Esophagus squamous epithelium (tissue), 5 donors: ENCODE measurements around the gene TMEM214. TPM values are rescaled to one million over a fixed set of nuclear protein-coding genes. Genes with fewer than 3 reads are reported as not detected.

ENCODE experiments used
- DNase-seq: peaks from one replicate; lab custom pipeline; 2025; lab: John Stamatoyannopoulos, UW
- H3K27ac ChIP-seq, 4 donors: fragments of 200-600 bp; sonication (generic); one replicate each; pipeline ENCODE4 v1.5.1; 2016 to 2019; ENCODE audit warnings: mild to moderate bottlenecking in 1 of 4
- H3K27me3 ChIP-seq, 4 donors: fragments of 200-600 bp; sonication (generic); 1 replicate in 3 of 4; 2 replicates in 1 of 4; pipeline versions ENCODE4 v1.5.1 to v1.6.0; 2017 to 2021; ENCODE audit warnings: antibody characterized with exemption in 1 of 4
- H3K36me3 ChIP-seq, 3 donors: fragments of 200-600 bp; sonication (generic); one replicate each; pipeline ENCODE4 v1.5.1; 2016 to 2019
- H3K4me1 ChIP-seq, 3 donors: fragments of 200-600 bp; sonication (generic); one replicate each; pipeline ENCODE4 v1.5.1; 2017 to 2019
- H3K4me3 ChIP-seq, 4 donors: fragments of 200-600 bp; sonication (generic); 1 replicate in 3 of 4; 2 replicates in 1 of 4; pipeline ENCODE4 v1.5.1; 2016 to 2019; ENCODE audit warnings: mild to moderate bottlenecking in 2 of 4, moderate library complexity in 1 of 4
- H3K9me3 ChIP-seq, 3 donors: fragments of 200-600 bp; sonication (generic); one replicate each; pipeline ENCODE4 v1.5.1; 2016 to 2019
- POLR2A ChIP-seq, 4 donors: fragments of 450-650 bp; IDR thresholded peaks; one replicate each; pipeline ENCODE4 v1.6.1; 2017; ENCODE audit warnings: antibody characterized with exemption in 4 of 4, mild to moderate bottlenecking in 4 of 4, moderate library complexity in 3 of 4
- WGBS, 2 donors: methylation state at CpG; one replicate each; pipeline ENCODE4 v1.1.5; 2018; 5-methylcytosine and 5-hydroxymethylcytosine counted together
- intact Hi-C: fragments of 100-400 bp; cut with DNase I; formaldehyde crosslinking; loops from one replicate; pipeline ENCODE4 v1.15.0; 2022
- total RNA-seq, 4 donors: library from RNA; depleted of rRNA; stranded (reverse); fragments of >200 nt; gene quantifications; one replicate each; pipeline ENCODE4 v1.1.0, GENCODE V29; 2016
- TF ChIP-seq, protein P1 (sequence below), 6 experiments: fragments of 450-650 bp in 4 of 6; fragments of 200-600 bp in 2 of 6; sonication (generic) in 2 of 6; IDR thresholded peaks; one replicate each; pipeline ENCODE4 v1.5.1; 2016 to 2019; ENCODE audit warnings: antibody characterized with exemption in 6 of 6, mild to moderate bottlenecking in 4 of 6, moderate library complexity in 4 of 6
- donor health status: DM: yes; HTN: yes; CAD: no.

Gene TMEM214
- total RNA-seq, 4 donors from 2014 or later = 15.7 to 34.5 (median 32.1) TPM

DNA sequence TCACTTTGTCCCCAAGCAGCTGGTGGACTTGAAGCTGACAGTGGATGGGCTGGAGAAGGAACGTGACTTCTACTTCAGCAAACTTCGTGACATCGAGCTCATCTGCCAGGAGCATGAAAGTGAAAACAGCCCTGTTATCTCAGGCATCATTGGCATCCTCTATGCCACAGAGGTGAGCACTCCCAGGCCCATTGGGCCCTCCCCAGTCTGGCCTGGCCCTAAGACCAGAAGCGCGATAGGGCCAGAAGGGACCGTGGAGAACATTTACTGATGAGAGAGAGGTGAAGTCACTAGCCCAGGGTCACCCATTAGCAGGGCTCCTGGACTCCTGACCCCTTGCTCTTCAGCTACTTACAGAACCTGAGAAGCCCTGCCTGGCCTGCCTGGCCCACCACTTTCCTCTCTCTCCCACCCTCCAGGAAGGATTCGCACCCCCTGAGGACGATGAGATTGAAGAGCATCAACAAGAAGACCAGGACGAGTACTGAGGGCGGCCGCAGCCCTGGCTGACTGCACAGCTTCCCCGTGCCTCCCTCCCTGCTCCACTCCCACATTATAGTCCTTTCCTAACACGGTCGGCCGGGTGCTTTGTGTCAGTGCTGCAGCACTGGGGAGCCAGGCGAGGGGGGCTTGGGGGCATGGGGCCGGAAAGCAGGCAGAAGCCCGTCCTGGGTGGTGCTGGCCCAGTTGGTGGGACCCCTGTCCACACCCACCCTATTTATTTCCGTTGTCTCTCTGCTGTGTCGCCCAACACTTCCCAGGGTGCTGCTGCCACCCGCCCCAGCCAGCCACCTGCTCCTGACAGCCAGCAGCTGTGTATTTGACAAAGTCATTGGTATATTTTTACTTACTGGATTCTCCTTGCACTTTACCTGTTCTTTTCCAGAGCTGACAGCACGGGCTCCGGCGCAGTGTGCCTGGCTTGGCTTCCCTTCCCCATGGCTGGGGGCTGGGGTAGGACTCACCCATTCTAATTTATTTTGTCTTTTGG is 6.6 kb upstream of the TMEM214 start:
- Histone ChIP-seq H3K4me1 (peaks cover 0 to 11% (median 9%) of the 10 kb centered on the region in 3 donors), H3K9me3 (no peaks in the 10 kb centered on the region), H3K4me3 (no peak overlapping the region), H3K27me3 (no peaks in the 10 kb centered on the region), H3K36me3 (peaks cover 4 to 86% (median 10%) of the 10 kb centered on the region in 3 donors), H3K27ac (no peak overlapping the region)
- DNase-seq = no peak
- no peak for TF ChIP-seq POLR2A (IDR thresholded peaks at IDR 0.05)
- TF ChIP-seq, protein P1, sequence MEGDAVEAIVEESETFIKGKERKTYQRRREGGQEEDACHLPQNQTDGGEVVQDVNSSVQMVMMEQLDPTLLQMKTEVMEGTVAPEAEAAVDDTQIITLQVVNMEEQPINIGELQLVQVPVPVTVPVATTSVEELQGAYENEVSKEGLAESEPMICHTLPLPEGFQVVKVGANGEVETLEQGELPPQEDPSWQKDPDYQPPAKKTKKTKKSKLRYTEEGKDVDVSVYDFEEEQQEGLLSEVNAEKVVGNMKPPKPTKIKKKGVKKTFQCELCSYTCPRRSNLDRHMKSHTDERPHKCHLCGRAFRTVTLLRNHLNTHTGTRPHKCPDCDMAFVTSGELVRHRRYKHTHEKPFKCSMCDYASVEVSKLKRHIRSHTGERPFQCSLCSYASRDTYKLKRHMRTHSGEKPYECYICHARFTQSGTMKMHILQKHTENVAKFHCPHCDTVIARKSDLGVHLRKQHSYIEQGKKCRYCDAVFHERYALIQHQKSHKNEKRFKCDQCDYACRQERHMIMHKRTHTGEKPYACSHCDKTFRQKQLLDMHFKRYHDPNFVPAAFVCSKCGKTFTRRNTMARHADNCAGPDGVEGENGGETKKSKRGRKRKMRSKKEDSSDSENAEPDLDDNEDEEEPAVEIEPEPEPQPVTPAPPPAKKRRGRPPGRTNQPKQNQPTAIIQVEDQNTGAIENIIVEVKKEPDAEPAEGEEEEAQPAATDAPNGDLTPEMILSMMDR (IDR thresholded peaks at IDR 0.05) = no peak
- WGBS, 2 donors = 89 to 91% methylated on average over 14 to 20 of the region's 24 CpGs
- intact Hi-C loops = no loop called here

DNA sequence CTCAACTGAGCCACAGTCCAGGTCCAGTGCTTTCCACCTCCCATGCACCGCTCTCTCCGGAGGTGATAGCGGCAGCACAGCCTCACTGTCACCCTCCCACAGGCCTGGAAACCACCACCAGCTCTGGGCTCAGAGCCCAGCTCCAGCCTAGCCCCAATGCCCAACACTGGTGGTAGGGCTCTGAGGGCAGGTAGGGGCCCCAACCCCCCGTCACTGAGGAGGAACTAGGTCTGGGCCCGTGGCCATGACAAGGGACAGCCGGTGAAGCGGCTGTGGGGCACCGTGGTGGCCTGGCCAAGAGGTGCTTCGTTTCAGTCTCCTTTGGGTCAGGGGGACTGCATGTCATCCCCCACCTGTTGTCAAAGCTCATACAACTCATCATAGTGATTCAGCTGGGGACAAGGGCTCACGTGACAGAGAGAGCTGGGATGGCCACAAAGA is 5.5 kb upstream of the TMEM214 start:
- Histone ChIP-seq H3K27ac (no peak overlapping the region), H3K36me3 (peaks cover 4 to 83% (median 10%) of the 10 kb centered on the region in 3 donors), H3K4me1 (peaks cover 0 to 9% (median 4%) of the 10 kb centered on the region in 3 donors), H3K9me3 (no peaks in the 10 kb centered on the region), H3K4me3 (no peak overlapping the region), H3K27me3 (no peaks in the 10 kb centered on the region)
- 100% methylated on average over 2 of the region's 10 CpGs; no CpG with 5 or more reads in 1 of the 2 donors for WGBS, 2 donors
- TF ChIP-seq, protein P1 (IDR thresholded peaks at IDR 0.05) = no peak
- no peak for TF ChIP-seq POLR2A (IDR thresholded peaks at IDR 0.05)
- DNase-seq = no peak
- intact Hi-C loops = no loop called here

DNA sequence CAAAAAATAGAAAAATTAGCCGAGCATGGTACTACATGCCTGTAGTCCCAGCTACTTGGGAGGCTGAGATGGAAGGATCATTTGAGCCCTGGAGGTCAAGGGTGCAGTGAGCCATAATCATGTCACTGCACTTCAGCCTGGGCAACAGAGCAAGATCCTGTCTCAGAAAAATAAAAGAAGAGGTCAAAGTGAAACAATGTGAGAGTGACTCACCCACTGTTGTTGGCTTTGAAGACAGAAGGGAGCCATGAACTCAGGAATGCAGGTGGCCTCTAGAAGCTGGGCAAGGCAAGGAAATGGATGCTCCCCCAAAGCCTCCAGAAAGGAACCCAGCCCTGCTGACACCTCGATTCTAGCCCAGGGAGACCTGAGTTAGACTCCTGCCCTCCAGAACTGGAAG is 3.7 kb upstream of the TMEM214 start:
- Histone ChIP-seq H3K27me3 (no peaks in the 10 kb centered on the region), H3K4me3 (no peak overlapping the region), H3K9me3 (no peaks in the 10 kb centered on the region), H3K27ac (no peak overlapping the region), H3K4me1 (peaks cover 9 to 21% (median 11%) of the 10 kb centered on the region in 3 donors), H3K36me3 (peaks cover 0 to 65% (median 0%) of the 10 kb centered on the region in 3 donors)
- no peak for DNase-seq
- 83 to 87% methylated on average over 2 of the region's 2 CpGs for WGBS, 2 donors
- TF ChIP-seq POLR2A (IDR thresholded peaks at IDR 0.05) = no peak
- TF ChIP-seq, protein P1 (IDR thresholded peaks at IDR 0.05) = no peak
- intact Hi-C loops = no loop called here

DNA sequence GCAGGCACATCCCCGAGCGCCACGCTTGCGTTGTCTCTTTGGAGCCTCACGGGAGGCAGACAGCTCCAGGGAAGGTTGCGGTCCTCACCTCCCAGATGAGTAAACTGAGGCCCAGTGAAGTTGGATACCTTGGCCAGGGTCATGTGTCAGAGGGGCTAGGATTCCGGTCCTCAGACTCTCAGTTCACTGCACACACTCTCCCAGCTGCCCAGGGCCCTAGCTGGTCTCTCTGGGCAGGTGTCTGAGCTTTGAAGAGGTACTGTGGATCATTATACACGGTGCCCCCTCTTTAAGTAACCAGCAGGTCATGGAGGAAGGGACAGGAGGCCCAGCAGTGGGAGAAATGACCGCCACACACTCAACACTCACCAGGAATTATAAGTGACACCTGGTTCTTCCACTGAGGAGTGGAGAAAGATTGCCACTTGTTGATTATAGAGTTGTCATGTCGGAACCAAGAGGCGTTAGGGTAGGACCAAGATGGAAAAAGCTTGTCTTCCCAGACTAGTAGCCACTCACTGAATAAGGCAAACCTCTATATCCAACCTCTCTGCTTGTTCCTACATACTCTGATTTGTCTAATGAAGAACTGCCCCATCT is 588 bp downstream of the TMEM214 start:
- intact Hi-C loops = no loop called here
- H3K4me3 ChIP-seq = peak overlapping the region; percentile 83 to 98 (median 95)
- peak overlapping the region; percentile 79 to 91 (median 90) for H3K27ac ChIP-seq
- TF ChIP-seq POLR2A (IDR thresholded peaks at IDR 0.05) = no peak
- TF ChIP-seq, protein P1 (IDR thresholded peaks at IDR 0.05) = no peak
- H3K27me3 ChIP-seq = no peaks in the 10 kb centered on the region
- H3K9me3 ChIP-seq = no peaks in the 10 kb centered on the region
- 22 to 23% methylated on average over 4 to 5 of the region's 11 CpGs for WGBS, 2 donors
- peaks cover 11 to 35% (median 17%) of the 10 kb centered on the region in 3 donors for H3K4me1 ChIP-seq
- H3K36me3 ChIP-seq = peaks cover 26 to 59% (median 34%) of the 10 kb centered on the region in 3 donors
- DNase-seq = no peak
